Measurements from ENCODE around the gene SEC23IP.
"Not testable (repeated sequence)": the region's sequence is repeated elsewhere in the genome, so short reads cannot be mapped to it uniquely, and the experiment has no call there.

Gene SEC23IP

DNA sequence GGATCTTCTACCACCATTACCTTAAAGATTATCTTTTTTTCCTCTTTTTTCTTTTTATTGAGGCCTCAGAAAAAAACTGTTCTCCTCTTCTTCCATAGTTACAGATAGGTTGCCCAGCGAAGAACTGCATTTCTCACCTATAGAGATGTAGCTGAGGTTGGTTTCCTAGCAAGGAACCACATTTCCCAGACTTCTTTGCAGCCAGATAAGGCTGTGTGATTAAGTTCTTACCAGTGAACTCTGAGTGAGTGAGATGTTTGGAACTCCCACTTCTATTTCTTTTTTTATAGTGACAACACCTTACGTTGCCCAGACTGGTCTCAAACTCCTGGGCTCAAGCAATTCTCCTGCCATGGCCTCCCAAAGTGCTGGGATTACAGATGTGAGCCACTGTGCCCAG is 14.0 kb upstream of the SEC23IP start:
- in situ Hi-C loops (cut with HindIII; ENCODE audit: low sequenced_read_pairs), result no loop called here

DNA sequence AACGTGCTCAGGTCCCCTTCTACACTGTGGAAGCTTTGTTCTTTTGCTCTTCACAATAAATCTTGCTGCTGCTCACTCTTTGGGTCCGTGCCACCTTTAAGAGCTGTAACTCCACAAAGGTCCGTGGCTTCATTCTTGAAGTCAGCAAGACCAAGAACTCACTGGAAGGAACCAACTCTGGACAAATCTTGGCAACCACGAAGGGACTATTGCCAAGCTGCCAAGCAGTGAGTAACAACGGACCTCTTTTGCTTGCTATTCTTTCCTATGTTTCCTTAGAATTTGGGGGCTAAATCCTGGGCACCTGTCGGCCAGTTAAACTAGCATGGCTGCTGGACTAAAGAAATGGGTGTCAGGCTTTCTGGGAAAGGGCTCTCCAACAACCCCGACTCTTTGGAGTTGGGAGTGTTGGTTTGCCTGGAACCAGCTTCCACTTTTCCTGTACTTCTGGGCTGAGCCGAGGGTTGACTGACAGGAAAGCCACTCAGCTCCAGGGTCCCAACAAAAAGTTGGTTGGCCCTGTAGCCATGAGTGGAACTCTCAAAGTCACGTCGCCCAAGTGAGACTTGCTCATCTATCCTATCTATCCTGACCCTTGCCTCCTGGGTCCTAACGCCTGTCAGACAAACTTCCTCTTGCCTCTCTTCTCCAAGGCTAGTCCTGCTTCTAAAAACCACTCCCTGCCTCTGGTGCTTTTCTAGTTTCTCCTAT is 8.5 kb upstream of the SEC23IP start:
- in situ Hi-C loops (cut with HindIII; ENCODE audit: low sequenced_read_pairs), result not testable (repeated sequence)

DNA sequence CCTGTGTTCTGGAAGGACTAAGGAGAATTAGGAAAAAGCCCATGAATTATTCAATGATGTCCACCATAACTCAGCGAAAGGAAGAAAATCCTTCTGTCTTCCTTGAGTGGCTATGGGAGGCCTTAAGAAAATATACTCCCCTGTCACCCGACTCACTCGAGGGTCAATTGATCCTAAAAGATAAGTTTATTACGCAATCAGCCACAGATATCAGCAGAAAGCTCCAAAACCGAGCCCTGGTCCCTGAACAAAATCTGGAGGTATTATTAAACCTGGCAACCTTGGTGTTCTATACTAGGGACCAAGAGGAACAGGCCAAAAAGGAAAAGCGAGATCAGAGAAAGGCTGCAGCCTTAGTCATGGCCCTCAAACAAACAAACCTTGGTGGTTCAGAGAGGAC is 6.5 kb upstream of the SEC23IP start:
- in situ Hi-C loops (cut with HindIII; ENCODE audit: low sequenced_read_pairs), result not testable (repeated sequence)

- in situ Hi-C loops (cut with HindIII; ENCODE audit: low sequenced_read_pairs), result not testable (repeated sequence)
Measured at GRCh38 chr10:119888715-119889114, 3.8 kb upstream of the SEC23IP start.

GRCh38 chr10:119889201-119889600 is 3.3 kb upstream of the SEC23IP start:
- in situ Hi-C loops (cut with HindIII; ENCODE audit: low sequenced_read_pairs), result not testable (repeated sequence)

GRCh38 chr10:119890307-119890706 is 2.2 kb upstream of the SEC23IP start:
- in situ Hi-C loops (cut with HindIII; ENCODE audit: low sequenced_read_pairs), result not testable (repeated sequence)

DNA sequence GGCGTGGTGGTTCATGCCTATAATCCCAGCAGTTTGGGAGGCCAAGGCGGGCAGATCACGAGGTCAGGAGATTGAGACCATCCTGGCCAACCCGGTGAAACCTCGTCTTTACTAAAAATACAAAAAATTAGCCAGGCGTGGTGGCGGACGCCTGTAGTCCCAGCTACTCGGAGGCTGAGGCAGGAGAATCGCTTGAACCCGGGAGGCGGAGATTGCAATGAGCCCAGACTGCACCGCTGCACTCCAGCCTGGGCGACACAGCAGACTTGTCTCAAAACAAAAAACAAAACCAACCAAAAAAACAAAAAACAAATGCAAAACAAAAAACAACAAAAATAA is 712 bp upstream of the SEC23IP start:
- in situ Hi-C loops (cut with HindIII; ENCODE audit: low sequenced_read_pairs), result not testable (repeated sequence)

DNA sequence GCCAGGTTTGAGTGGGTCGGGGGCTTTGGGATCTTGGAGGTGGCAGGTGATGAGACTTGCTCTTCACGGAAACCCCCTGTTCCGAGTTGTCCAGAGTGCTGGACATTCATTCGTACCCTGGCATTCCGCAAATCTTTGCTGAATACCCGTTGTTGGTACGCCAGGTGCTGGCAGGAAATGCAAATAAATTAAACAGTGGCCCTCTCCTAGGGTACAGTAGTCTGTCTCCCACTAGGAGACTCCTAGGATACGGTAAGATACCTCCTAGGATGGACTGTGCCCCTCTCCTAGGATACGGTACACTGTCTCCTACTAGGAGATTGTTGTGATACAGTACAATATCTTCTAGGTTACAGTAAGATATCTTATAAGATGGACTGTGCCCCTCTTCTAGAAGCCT is 544 bp downstream of the SEC23IP start:
- in situ Hi-C loops (cut with HindIII; ENCODE audit: low sequenced_read_pairs), result no loop called here

GRCh38 chr10:119893845-119894427 is 1.4 kb downstream of the SEC23IP start:
- in situ Hi-C loops (cut with HindIII; ENCODE audit: low sequenced_read_pairs), result no loop called here

GRCh38 chr10:119896061-119896655 is 3.6 kb downstream of the SEC23IP start:
- in situ Hi-C loops (cut with HindIII; ENCODE audit: low sequenced_read_pairs), result no loop called here

- in situ Hi-C loops (cut with HindIII; ENCODE audit: low sequenced_read_pairs), result no loop called here
Measured at GRCh38 chr10:119896937-119897770, 4.6 kb downstream of the SEC23IP start.

DNA sequence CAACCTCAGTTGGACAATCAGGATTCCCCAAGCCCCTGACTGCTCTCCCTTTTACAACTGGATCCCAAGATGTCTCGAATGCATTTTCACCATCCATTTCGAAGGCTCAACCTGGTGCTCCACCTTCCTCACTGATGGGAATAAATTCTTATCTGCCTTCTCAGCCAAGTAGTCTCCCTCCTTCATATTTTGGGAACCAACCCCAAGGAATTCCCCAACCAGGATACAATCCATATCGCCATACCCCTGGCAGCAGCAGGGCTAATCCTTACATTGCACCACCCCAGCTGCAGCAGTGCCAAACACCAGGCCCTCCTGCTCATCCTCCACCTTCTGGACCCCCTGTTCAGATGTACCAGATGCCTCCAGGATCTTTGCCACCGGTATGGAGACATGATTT is 6.0 kb downstream of the SEC23IP start:
- in situ Hi-C loops (cut with HindIII; ENCODE audit: low sequenced_read_pairs), result no loop called here

- in situ Hi-C loops (cut with HindIII; ENCODE audit: low sequenced_read_pairs), result no loop called here
Measured at GRCh38 chr10:119903946-119904666, 11.6 kb downstream of the SEC23IP start.

- in situ Hi-C loops (cut with HindIII; ENCODE audit: low sequenced_read_pairs), result not testable (repeated sequence)
Measured at GRCh38 chr10:119907695-119908094, 15.2 kb downstream of the SEC23IP start.

DNA sequence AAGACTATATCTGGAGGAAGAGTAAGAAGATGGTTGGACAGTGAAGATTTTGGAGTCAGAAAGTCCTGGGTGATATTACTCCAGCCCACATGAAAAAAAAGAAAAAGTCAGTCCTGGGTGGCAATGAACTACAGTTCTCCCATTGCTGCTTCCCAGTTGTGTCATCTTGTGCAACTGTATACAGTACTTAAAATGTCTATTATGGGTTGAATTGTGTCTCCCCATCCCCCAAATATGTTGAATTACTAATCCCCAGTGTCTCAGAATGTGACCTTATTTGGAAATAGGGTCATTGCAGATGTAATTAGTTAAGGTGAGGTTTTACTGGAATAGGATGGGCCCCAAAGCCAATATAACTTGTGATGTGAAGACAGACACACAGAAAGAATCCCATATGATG is 15.6 kb downstream of the SEC23IP start:
- in situ Hi-C loops (cut with HindIII; ENCODE audit: low sequenced_read_pairs), result no loop called here

DNA sequence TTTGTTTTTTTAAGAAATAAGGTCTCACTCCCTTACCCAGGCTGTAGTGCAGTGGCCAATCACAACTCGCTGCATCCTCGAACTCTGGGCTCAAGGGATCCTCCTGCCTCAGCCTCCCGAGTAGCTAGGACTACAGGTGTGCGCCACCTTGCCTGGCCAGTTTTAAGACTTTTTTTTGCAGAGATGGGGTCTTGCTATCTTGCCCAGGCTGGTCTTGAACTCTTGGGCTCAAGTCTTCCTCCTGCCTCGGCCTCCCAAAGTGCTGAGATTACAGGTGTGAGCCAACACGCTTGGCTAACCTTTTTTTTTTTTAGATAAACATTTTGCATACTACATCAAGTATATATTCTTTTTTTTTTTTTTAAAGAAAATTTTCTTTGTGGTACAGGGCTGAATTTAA is 18.2 kb downstream of the SEC23IP start:
- in situ Hi-C loops (cut with HindIII; ENCODE audit: low sequenced_read_pairs), result no loop called here

DNA sequence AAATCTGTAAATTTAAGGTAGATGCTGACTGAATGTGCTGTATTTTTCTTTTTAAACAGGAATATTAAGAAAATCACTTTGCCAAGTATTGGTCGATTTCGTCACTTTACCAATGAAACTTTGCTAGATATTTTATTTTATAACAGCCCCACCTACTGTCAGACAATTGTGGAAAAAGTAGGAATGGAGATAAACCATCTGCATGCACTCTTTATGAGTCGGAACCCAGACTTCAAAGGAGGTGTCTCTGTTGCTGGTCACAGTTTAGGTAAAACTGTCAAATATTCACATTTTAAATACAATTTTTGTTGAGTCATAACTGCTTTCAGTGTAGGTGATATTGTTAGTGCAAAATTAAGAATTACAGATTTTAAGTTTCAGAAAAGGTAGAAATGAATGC is 25.2 kb downstream of the SEC23IP start:
- in situ Hi-C loops (cut with HindIII; ENCODE audit: low sequenced_read_pairs), result no loop called here

GRCh38 chr10:119919271-119919670 is 26.7 kb downstream of the SEC23IP start:
- in situ Hi-C loops (cut with HindIII; ENCODE audit: low sequenced_read_pairs), result no loop called here

- in situ Hi-C loops (cut with HindIII; ENCODE audit: low sequenced_read_pairs), result no loop called here
Measured at GRCh38 chr10:119919826-119920225, 27.3 kb downstream of the SEC23IP start.

DNA sequence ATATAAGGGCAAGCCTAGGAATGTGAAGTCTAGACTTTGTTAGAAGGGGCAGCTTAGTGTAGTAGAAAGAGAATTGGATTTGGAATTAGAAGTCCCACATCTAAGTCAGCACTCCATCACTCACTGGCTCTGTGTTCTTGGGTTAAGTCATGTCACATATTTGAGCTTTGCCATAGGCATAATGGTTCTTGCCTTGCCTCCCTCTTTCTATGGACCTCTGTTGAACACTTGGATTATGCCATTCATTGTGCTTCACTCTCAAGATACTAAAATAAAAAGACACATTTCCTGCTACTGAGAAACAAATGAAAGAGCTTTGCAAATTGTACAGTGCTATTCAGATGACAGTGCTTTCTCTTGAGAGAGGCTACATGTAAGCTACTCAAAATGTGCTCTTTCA is 35.9 kb downstream of the SEC23IP start:
- in situ Hi-C loops (cut with HindIII; ENCODE audit: low sequenced_read_pairs), result no loop called here

GRCh38 chr10:119931871-119932270 is 39.3 kb downstream of the SEC23IP start:
- in situ Hi-C loops (cut with HindIII; ENCODE audit: low sequenced_read_pairs), result no loop called here

All from DLD1 (cell line).